Jurkat, Clone E6-1 (cell line): ENCODE data around the gene ADAMTSL1.

Experiments used
- DNase-seq: peaks from one replicate; pipeline ENCODE4 v3.0.0-alpha.2; 2011; ENCODE audit warnings: low read depth, low spot score
- H3K4me3 ChIP-seq: 2 replicates; pipeline ENCODE4 v1.5.1; 2011; ENCODE audit warnings: mild to moderate bottlenecking, low read length, control low read depth, moderate library complexity

The ADAMTSL1 gene

GRCh38 chr9:18741359-18741758, 267.4 kb downstream of the ADAMTSL1 start:
- DNase-seq = no peak
- H3K4me3 ChIP-seq = no peak overlapping the region

GRCh38 chr9:18741945-18742344, 268.0 kb downstream of the ADAMTSL1 start:
- H3K4me3 ChIP-seq = no peak overlapping the region
- DNase-seq = no peak

GRCh38 chr9:18743421-18743820, 269.5 kb downstream of the ADAMTSL1 start:
- H3K4me3 ChIP-seq = no peak overlapping the region
- no peak for DNase-seq

GRCh38 chr9:18743971-18744370, 270.0 kb downstream of the ADAMTSL1 start:
- DNase-seq = no peak
- H3K4me3 ChIP-seq = no peak overlapping the region

GRCh38 chr9:18745710-18746109, 271.8 kb downstream of the ADAMTSL1 start:
- no peak for DNase-seq
- H3K4me3 ChIP-seq = no peak overlapping the region

- no peak overlapping the region for H3K4me3 ChIP-seq
- no peak for DNase-seq
Measured at GRCh38 chr9:18746631-18747030, 272.7 kb downstream of the ADAMTSL1 start.

- DNase-seq = no peak
- H3K4me3 ChIP-seq = no peak overlapping the region
Measured at GRCh38 chr9:18747595-18747994, 273.6 kb downstream of the ADAMTSL1 start.

GRCh38 chr9:18748251-18748701, 274.3 kb downstream of the ADAMTSL1 start:
- H3K4me3 ChIP-seq = no peak overlapping the region

GRCh38 chr9:18749711-18750110, 275.8 kb downstream of the ADAMTSL1 start:
- no peak for DNase-seq
- no peak overlapping the region for H3K4me3 ChIP-seq

More at GRCh38 chr9:18748251-18748701, 274.3 kb downstream of the ADAMTSL1 start:
- DNase-seq = no peak

- H3K4me3 ChIP-seq = no peak overlapping the region
- no peak for DNase-seq
Measured at GRCh38 chr9:18753904-18754303, 280.0 kb downstream of the ADAMTSL1 start.

- H3K4me3 ChIP-seq = no peak overlapping the region
- no peak for DNase-seq
Measured at GRCh38 chr9:18754537-18754936, 280.6 kb downstream of the ADAMTSL1 start.

- DNase-seq = no peak
- no peak overlapping the region for H3K4me3 ChIP-seq
Measured at GRCh38 chr9:18755263-18755662, 281.3 kb downstream of the ADAMTSL1 start.

GRCh38 chr9:18756712-18757125, 282.8 kb downstream of the ADAMTSL1 start:
- no peak overlapping the region for H3K4me3 ChIP-seq
- no peak for DNase-seq

GRCh38 chr9:18759827-18760226, 285.9 kb downstream of the ADAMTSL1 start:
- no peak for DNase-seq
- H3K4me3 ChIP-seq = no peak overlapping the region

- H3K4me3 ChIP-seq = no peak overlapping the region
- no peak for DNase-seq
Measured at GRCh38 chr9:18761742-18762300, 287.9 kb downstream of the ADAMTSL1 start.

- H3K4me3 ChIP-seq = no peak overlapping the region
- DNase-seq = no peak
Measured at GRCh38 chr9:18766989-18767550, 293.1 kb downstream of the ADAMTSL1 start.

GRCh38 chr9:18768951-18769622, 295.1 kb downstream of the ADAMTSL1 start:
- H3K4me3 ChIP-seq = no peak overlapping the region
- no peak for DNase-seq

- no peak for DNase-seq
- H3K4me3 ChIP-seq = no peak overlapping the region
Measured at GRCh38 chr9:18770131-18770908, 296.4 kb downstream of the ADAMTSL1 start.

- no peak for DNase-seq
Measured at GRCh38 chr9:18771011-18771410, 297.1 kb downstream of the ADAMTSL1 start.

GRCh38 chr9:18771763-18772162, 297.8 kb downstream of the ADAMTSL1 start:
- no peak overlapping the region for H3K4me3 ChIP-seq
- DNase-seq = no peak

More at GRCh38 chr9:18771011-18771410, 297.1 kb downstream of the ADAMTSL1 start:
- H3K4me3 ChIP-seq = no peak overlapping the region
